Muscle of leg (tissue), 11 donors: ENCODE results near the gene HOXD12. TPM values are rescaled to one million over a fixed set of nuclear protein-coding genes. Genes with fewer than 3 reads are reported as not detected.
A peak's percentile ranks its signal among the peaks of the same experiment; 100 is the strongest.

Experiments
- DNase-seq: peaks from one replicate; pipeline ENCODE4 v3.0.0; 2013
- H3K27ac ChIP-seq: one replicate; pipeline ENCODE4 v1.5.1; 2013; ENCODE audit warnings: mild to moderate bottlenecking, low read length, control low read depth
- H3K27me3 ChIP-seq: one replicate; pipeline ENCODE4 v1.6.1; 2013; ENCODE audit warnings: low read length; ENCODE audit not compliant: control insufficient read depth, insufficient read depth
- H3K36me3 ChIP-seq: one replicate; pipeline ENCODE4 v1.6.1; 2013; ENCODE audit warnings: low read length; ENCODE audit not compliant: control insufficient read depth, insufficient read depth
- H3K4me1 ChIP-seq: one replicate; pipeline ENCODE4 v1.6.1; 2013; ENCODE audit warnings: low read length; ENCODE audit not compliant: control insufficient read depth, insufficient read depth
- H3K4me3 ChIP-seq: one replicate; pipeline ENCODE4 v1.5.1; 2013; ENCODE audit warnings: low read length, control low read depth
- H3K9me3 ChIP-seq: replicated peaks from 2 replicates; pipeline ENCODE4 v1.6.1; 2013; ENCODE audit warnings: low read depth, low read length; ENCODE audit not compliant: control insufficient read depth
- WGBS: methylation state at CpG from one replicate; pipeline ENCODE4 v1.1.5; 2013; ENCODE audit warnings: missing lambda C conversion rate; ENCODE audit not compliant: insufficient coverage; 5-methylcytosine and 5-hydroxymethylcytosine counted together
- polyA plus RNA-seq, 8 donors: library from polyadenylated mRNA; unstranded; fragments of 120-200 nt; gene quantifications; one replicate each; pipeline versions ENCODE4 v1.2.1 to v1.2.3, GENCODE V29; 2013; ENCODE audit warnings: inconsistent platforms in 1 of 8, low replicate concordance in 1 of 8; ENCODE audit not compliant: insufficient read length in 8 of 8, insufficient read depth in 1 of 8
- total RNA-seq: library from RNA; stranded (reverse); fragments of 120-200 nt; gene quantifications from one replicate; pipeline ENCODE4 v1.2.4, GENCODE V29; 2013

HOXD12 gene
- total and polyA plus RNA-seq, 9 donors = 0.15 TPM; not detected in 8

GRCh38 chr2:176129813-176130146 lies 30.2 kb downstream of the HOXD12 start:
- under 1% methylated on average over 40 of the region's 43 CpGs for WGBS
- Histone ChIP-seq H3K4me1 (peaks cover 44% of the 10 kb centered on the region), H3K4me3 (peak overlapping the region; percentile 73), H3K27me3 (peaks cover 68% of the 10 kb centered on the region), H3K9me3 (no peaks in the 10 kb centered on the region), H3K36me3 (peaks cover 5% of the 10 kb centered on the region), H3K27ac (peak overlapping the region; percentile 96)
- DNase-seq = no peak

- Histone ChIP-seq H3K36me3 (peaks cover 5% of the 10 kb centered on the region), H3K27me3 (peaks cover 67% of the 10 kb centered on the region), H3K4me3 (peak overlapping the region; percentile 61), H3K4me1 (peaks cover 50% of the 10 kb centered on the region), H3K27ac (peak overlapping the region; percentile 96), H3K9me3 (no peaks in the 10 kb centered on the region)
- DNase-seq = peak; percentile 76
- 0% methylated on average over 90 of the region's 100 CpGs for WGBS
Observed at GRCh38 chr2:176130147-176130956, 30.8 kb downstream of the HOXD12 start.

- Histone ChIP-seq H3K27ac (peak overlapping the region; percentile 90), H3K9me3 (no peaks in the 10 kb centered on the region), H3K4me3 (peak overlapping the region; percentile 61), H3K27me3 (peaks cover 66% of the 10 kb centered on the region), H3K4me1 (peaks cover 52% of the 10 kb centered on the region), H3K36me3 (peaks cover 5% of the 10 kb centered on the region)
- DNase-seq = no peak
- no CpG with 5 or more reads among the region's 15 CpGs for WGBS
Observed at GRCh38 chr2:176130957-176131847, 31.6 kb downstream of the HOXD12 start.

- Histone ChIP-seq H3K4me1 (peaks cover 52% of the 10 kb centered on the region), H3K27me3 (peaks cover 66% of the 10 kb centered on the region), H3K27ac (peak overlapping the region; percentile 90), H3K36me3 (peaks cover 5% of the 10 kb centered on the region), H3K9me3 (no peaks in the 10 kb centered on the region), H3K4me3 (peak overlapping the region; percentile 61)
- no peak for DNase-seq
- WGBS = no CpG with 5 or more reads among the region's 4 CpGs
Observed at GRCh38 chr2:176131848-176132158, 32.2 kb downstream of the HOXD12 start.

GRCh38 chr2:176132205-176133171 lies 32.9 kb downstream of the HOXD12 start:
- H3K27ac ChIP-seq = peak overlapping the region; percentile 75
- peak overlapping the region; percentile 61 for H3K4me3 ChIP-seq
- H3K4me1 ChIP-seq = peaks cover 55% of the 10 kb centered on the region
- no peaks in the 10 kb centered on the region for H3K9me3 ChIP-seq
- DNase-seq = peak; percentile 43
- H3K27me3 ChIP-seq = peaks cover 68% of the 10 kb centered on the region
- 56% methylated on average over 16 of the region's 33 CpGs for WGBS
- H3K36me3 ChIP-seq = peaks cover 5% of the 10 kb centered on the region

- peak; percentile 70 for DNase-seq
- H3K4me1 ChIP-seq = peaks cover 53% of the 10 kb centered on the region
- H3K9me3 ChIP-seq = no peaks in the 10 kb centered on the region
- peaks cover 5% of the 10 kb centered on the region for H3K36me3 ChIP-seq
- peaks cover 67% of the 10 kb centered on the region for H3K27me3 ChIP-seq
- H3K27ac ChIP-seq = peak overlapping the region; percentile 75
- H3K4me3 ChIP-seq = no peak overlapping the region
Observed at GRCh38 chr2:176133389-176133788, 33.8 kb downstream of the HOXD12 start.

GRCh38 chr2:176134035-176134434 lies 34.4 kb downstream of the HOXD12 start:
- peaks cover 51% of the 10 kb centered on the region for H3K4me1 ChIP-seq
- peaks cover 5% of the 10 kb centered on the region for H3K36me3 ChIP-seq
- H3K27ac ChIP-seq = no peak overlapping the region
- H3K4me3 ChIP-seq = no peak overlapping the region
- no peaks in the 10 kb centered on the region for H3K9me3 ChIP-seq
- 80% methylated on average over 3 of the region's 4 CpGs for WGBS
- peaks cover 66% of the 10 kb centered on the region for H3K27me3 ChIP-seq
- DNase-seq = no peak

GRCh38 chr2:176135035-176135440 lies 35.4 kb downstream of the HOXD12 start:
- Histone ChIP-seq H3K4me1 (peaks cover 53% of the 10 kb centered on the region), H3K27me3 (peaks cover 70% of the 10 kb centered on the region), H3K4me3 (no peak overlapping the region), H3K27ac (peak overlapping the region; percentile 94), H3K36me3 (peaks cover 5% of the 10 kb centered on the region), H3K9me3 (no peaks in the 10 kb centered on the region)
- DNase-seq = peak; percentile 68

- H3K4me3 ChIP-seq = peak overlapping the region; percentile 77
- peaks cover 5% of the 10 kb centered on the region for H3K36me3 ChIP-seq
- whole genome bisulfite sequencing = under 1% methylated on average over 60 of the region's 71 CpGs
- H3K4me1 ChIP-seq = peaks cover 57% of the 10 kb centered on the region
- peaks cover 71% of the 10 kb centered on the region for H3K27me3 ChIP-seq
- peak; percentile 92 for DNase-seq
- H3K27ac ChIP-seq = peak overlapping the region; percentile 94
- no peaks in the 10 kb centered on the region for H3K9me3 ChIP-seq
Observed at GRCh38 chr2:176136374-176137251, 37.0 kb downstream of the HOXD12 start.
